Measurements from ENCODE around the gene DARS1. TPM values are rescaled to one million over a fixed set of nuclear protein-coding genes. Genes with fewer than 3 reads are reported as not detected.

The DARS1 gene
- total RNA-seq, result 10 to 100 TPM; 19.9 to 49.1 (median 34.8) TPM
- long read RNA-seq, transcript DARS-201 (16 exons, 2,361 nt), result major isoform, 13 of 15 reads
- long read RNA-seq, partial matches to known transcripts, result 0 of 15 reads
- long read RNA-seq, other reads (novel, unspliced or antisense), result 2 of 15 reads

- Histone ChIP-seq H3K36me3 (peaks cover 0 to 3% (median under 1%) of the 10 kb centered on the region in 4 donors), H3K4me3 (peak within 1 kb of the TSS; percentile 47 to 97 (median 91)), H3K27ac (peak within 1 kb of the TSS; percentile 97 to 99 (median 98)), H3K4me1 (peaks cover 0 to 14% (median 4%) of the 10 kb centered on the region in 4 donors), H3K9me3 (no peaks in the 10 kb centered on the region), H3K27me3 (no peaks in the 10 kb centered on the region)
- peak; percentile 97 for DNase-seq
- intact Hi-C loops (cut with DNase I), result no loop called here
- TF ChIP-seq CTCF (IDR thresholded peaks at IDR 0.05) (no peak), POLR2A (IDR thresholded peaks at IDR 0.05) (peak; percentile 85)
- peak; percentile 94 to 98 (median 97) for ATAC-seq
- WGBS (ENCODE audit: insufficient coverage, low coverage, low lambda C conversion rate, missing lambda C conversion rate), result 0% methylated on average over 11 of the region's 64 CpGs
These were observed at the start of gene DARS1 for GRCh38 chr2:135985018-135985825. Gene DARS1, minus strand, starts transcription at chr2:135985626. Its CDS starts 158 bp downstream, at chr2:135985468.

GRCh38 chr2:136034629-136035028 is 49.2 kb upstream of the DARS1 start:
- ATAC-seq, result no peak
- H3K27ac ChIP-seq, result no peak overlapping the region
- intact Hi-C loops (cut with DNase I), result no loop called here
- H3K36me3 ChIP-seq, result no peaks in the 10 kb centered on the region
- H3K4me3 ChIP-seq, result no peak overlapping the region
- no peaks in the 10 kb centered on the region for H3K4me1 ChIP-seq
- H3K9me3 ChIP-seq, result no peaks in the 10 kb centered on the region
- no peak for DNase-seq
- TF ChIP-seq CTCF (IDR thresholded peaks at IDR 0.05) (no peak), POLR2A (IDR thresholded peaks at IDR 0.05) (no peak)
- whole genome bisulfite sequencing (ENCODE audit: insufficient coverage, low coverage, low lambda C conversion rate, missing lambda C conversion rate), result 57% methylated on average over 2 of the region's 3 CpGs
- H3K27me3 ChIP-seq, result no peaks in the 10 kb centered on the region

GRCh38 chr2:136032817-136033535 is 47.5 kb upstream of the DARS1 start:
- DNase-seq (no peak), ATAC-seq (no peak)
- 74% methylated on average over 3 of the region's 3 CpGs for WGBS (ENCODE audit: insufficient coverage, low coverage, low lambda C conversion rate, missing lambda C conversion rate)
- Histone ChIP-seq H3K27ac (no peak overlapping the region), H3K36me3 (no peaks in the 10 kb centered on the region), H3K4me1 (no peaks in the 10 kb centered on the region), H3K4me3 (no peak overlapping the region), H3K27me3 (no peaks in the 10 kb centered on the region), H3K9me3 (no peaks in the 10 kb centered on the region)
- intact Hi-C loops (cut with DNase I), result no loop called here
- TF ChIP-seq CTCF (IDR thresholded peaks at IDR 0.05), result no peak
- no peak for TF ChIP-seq POLR2A (IDR thresholded peaks at IDR 0.05)

GRCh38 chr2:136032192-136032591 is 46.8 kb upstream of the DARS1 start:
- 38% methylated on average over 3 of the region's 3 CpGs for WGBS (ENCODE audit: insufficient coverage, low coverage, low lambda C conversion rate, missing lambda C conversion rate)
- DNase-seq, result no peak

More at GRCh38 chr2:136032192-136032591, 46.8 kb upstream of the DARS1 start:
- TF ChIP-seq POLR2A (IDR thresholded peaks at IDR 0.05) (no peak), CTCF (IDR thresholded peaks at IDR 0.05) (no peak)
- Histone ChIP-seq H3K36me3 (no peaks in the 10 kb centered on the region), H3K9me3 (no peaks in the 10 kb centered on the region), H3K4me3 (no peak overlapping the region), H3K27ac (no peak overlapping the region), H3K4me1 (no peaks in the 10 kb centered on the region), H3K27me3 (no peaks in the 10 kb centered on the region)
- ATAC-seq, result no peak
- intact Hi-C loops (cut with DNase I), result no loop called here

Data from right lobe of liver (tissue), 6 donors.